Bronchial epithelial cell (primary cell): ENCODE measurements around the gene TCF4. TPM values are rescaled to one million over a fixed set of nuclear protein-coding genes. Genes with fewer than 3 reads are reported as not detected.

Experiments
- DNase-seq: peaks from one replicate; pipeline ENCODE4 v3.0.0-alpha.2; 2010; ENCODE audit warnings: low read depth
- FAIRE-seq: peaks from 2 replicates; lab custom pipeline; 2011; peaks lifted over from hg19 to GRCh38; lab: Jason Lieb, UNC
- H3K27me3 ChIP-seq: 2 replicates; pipeline ENCODE4 v1.5.1; 2011; ENCODE audit warnings: low read length; ENCODE audit not compliant: control insufficient read depth, insufficient read depth
- H3K36me3 ChIP-seq: 2 replicates; pipeline ENCODE4 v1.5.1; 2011; ENCODE audit warnings: low read length; ENCODE audit not compliant: control insufficient read depth, insufficient read depth
- H3K4me3 ChIP-seq: 2 replicates; pipeline ENCODE4 v1.5.1; 2011; ENCODE audit warnings: mild to moderate bottlenecking, low read depth, low read length, control low read depth
- CTCF ChIP-seq: IDR thresholded peaks from 2 replicates; pipeline ENCODE4 v1.5.1; 2011; ENCODE audit warnings: mild to moderate bottlenecking, moderate library complexity, low read length, control low read depth, inconsistent platforms; ENCODE audit not compliant: insufficient read depth, severe bottlenecking
- total RNA-seq: library from RNA; depleted of rRNA; stranded (reverse); fragments of >200 nt; gene quantifications from 2 replicates; pipeline ENCODE4 v1.2.1, GENCODE V29; 2014

The TCF4 gene
- total RNA-seq, 1 donor from 2014 or later, result 10.0 TPM

GRCh38 chr18:55413474-55413873 lies 174.5 kb downstream of the TCF4 start:
- Histone ChIP-seq H3K27me3 (no peaks in the 10 kb centered on the region), H3K4me3 (no peak overlapping the region), H3K36me3 (no peaks in the 10 kb centered on the region)
- peak; percentile 25 for DNase-seq
- FAIRE-seq, result no peak
- TF ChIP-seq CTCF, result no peak

- Histone ChIP-seq H3K4me3 (no peak overlapping the region), H3K36me3 (no peaks in the 10 kb centered on the region), H3K27me3 (no peaks in the 10 kb centered on the region)
- TF ChIP-seq CTCF, result no peak
- DNase-seq (no peak), FAIRE-seq (no peak)
Measured at GRCh38 chr18:55407774-55408535, 180.0 kb downstream of the TCF4 start.

DNA sequence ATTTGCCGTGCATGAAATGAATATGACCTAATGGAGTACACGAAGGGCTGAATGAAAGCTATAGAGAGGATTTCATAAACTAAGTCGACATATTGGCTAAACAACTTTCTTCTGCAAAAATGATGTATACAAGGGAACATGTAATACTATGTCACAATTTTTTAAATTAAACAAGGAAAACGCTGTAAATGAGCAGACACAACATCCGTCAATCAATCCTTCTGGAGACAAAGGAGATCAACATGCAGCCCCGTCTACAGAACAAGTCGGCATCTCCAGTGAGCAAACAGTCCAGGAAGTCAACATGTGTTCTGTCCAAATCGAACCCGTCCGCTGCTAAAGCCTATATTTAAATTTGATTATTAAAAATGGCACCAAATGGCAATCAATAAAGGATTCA lies 180.8 kb downstream of the TCF4 start:
- no peak for TF ChIP-seq CTCF
- no peak for FAIRE-seq
- no peaks in the 10 kb centered on the region for H3K27me3 ChIP-seq
- DNase-seq, result no peak
- no peak overlapping the region for H3K4me3 ChIP-seq
- H3K36me3 ChIP-seq, result no peaks in the 10 kb centered on the region

- FAIRE-seq (no peak), DNase-seq (no peak)
- Histone ChIP-seq H3K4me3 (no peak overlapping the region), H3K27me3 (no peaks in the 10 kb centered on the region), H3K36me3 (no peaks in the 10 kb centered on the region)
- no peak for TF ChIP-seq CTCF
Measured at GRCh38 chr18:55406451-55406991, 181.5 kb downstream of the TCF4 start.

DNA sequence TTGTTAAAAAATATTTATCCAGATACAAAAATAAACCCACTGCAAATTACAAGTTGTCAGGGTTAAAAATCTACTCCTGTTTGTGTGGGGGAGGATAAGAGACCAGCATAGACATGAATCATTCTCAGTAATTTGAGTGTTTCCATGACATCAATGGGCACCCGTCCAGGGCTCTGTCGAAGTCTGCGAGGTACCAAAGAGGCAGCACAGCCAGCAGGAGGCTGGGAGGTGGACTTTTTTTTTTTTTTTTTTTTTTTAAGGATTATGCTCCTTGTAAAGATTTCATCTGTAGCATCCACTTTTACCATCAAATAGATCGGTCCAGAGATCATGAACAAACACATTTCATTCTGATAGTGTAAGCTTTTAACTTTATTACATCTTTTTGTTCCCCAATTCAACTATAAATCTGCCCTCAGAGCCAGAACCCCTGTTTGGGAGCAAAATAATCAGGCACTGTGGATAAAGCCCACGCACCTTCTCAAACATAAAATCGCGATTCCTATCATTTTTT lies 182.0 kb downstream of the TCF4 start:
- Histone ChIP-seq H3K4me3 (no peak overlapping the region), H3K27me3 (no peaks in the 10 kb centered on the region), H3K36me3 (no peaks in the 10 kb centered on the region)
- no peak for FAIRE-seq
- no peak for TF ChIP-seq CTCF
- DNase-seq, result peak; percentile 92
